ENCODE measurements around the gene UPP2.

DNA sequence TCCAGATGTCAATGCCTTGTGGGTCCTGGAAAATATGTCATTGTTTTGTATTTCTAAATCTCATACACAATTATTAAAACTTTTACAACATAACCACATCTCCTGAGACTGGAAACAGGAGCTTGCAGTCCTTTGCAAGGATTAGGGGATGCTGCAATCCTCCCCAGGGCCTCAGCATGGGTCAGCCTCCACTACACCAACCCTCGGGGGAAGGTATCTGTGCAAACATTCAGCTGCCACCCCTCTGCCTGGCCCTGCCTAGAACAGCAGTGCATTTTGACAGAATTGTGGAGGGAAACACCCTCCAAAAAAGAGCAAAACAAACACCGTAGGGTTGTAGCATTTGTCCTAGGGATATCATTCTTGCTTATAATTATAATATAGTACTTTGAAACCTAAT lies 4.2 kb upstream of the UPP2 start:
- TF ChIP-seq EZH2 (IDR thresholded peaks at IDR 0.05; ENCODE audit: insufficient read depth, poor library complexity, severe bottlenecking) (no peak), EZH2phosphoT487 (IDR thresholded peaks at IDR 0.05; ENCODE audit: insufficient read depth, low read depth) (no peak)
